AG09319 (cell line): ENCODE results near the gene UBE2L5.
A peak's percentile ranks its signal among the peaks of the same experiment; 100 is the strongest.
"Not testable (repeated sequence)": the region's sequence is repeated elsewhere in the genome, so short reads cannot be mapped to it uniquely, and the experiment has no call there.

ENCODE experiments used
- DNase-seq: peaks from one replicate; pipeline ENCODE4 v3.0.0-alpha.2; 2010; ENCODE audit warnings: low read depth; ENCODE audit errors: extremely low read depth
- CTCF ChIP-seq: IDR thresholded peaks from 2 replicates; pipeline ENCODE4 v1.5.1; 2011; ENCODE audit warnings: low read depth, mild to moderate bottlenecking, inconsistent platforms, low read length, moderate library complexity

The UBE2L5 gene

GRCh38 chr13:30453727-30454126 lies 31.4 kb downstream of the UBE2L5 start:
- no peak; the same call in 1 of the 2 replicates for TF ChIP-seq CTCF

GRCh38 chr13:30454991-30455390 lies 32.7 kb downstream of the UBE2L5 start:
- DNase-seq, result no peak
- TF ChIP-seq CTCF, result no peak

More at GRCh38 chr13:30453727-30454126, 31.4 kb downstream of the UBE2L5 start:
- DNase-seq, result no peak

GRCh38 chr13:30456290-30456689 lies 34.0 kb downstream of the UBE2L5 start:
- no peak for TF ChIP-seq CTCF
- no peak for DNase-seq

- no peak for TF ChIP-seq CTCF
- no peak for DNase-seq
These were observed 35.1 kb downstream of the UBE2L5 start for GRCh38 chr13:30457306-30457891.

- DNase-seq, result not testable (repeated sequence)
These were observed 39.2 kb downstream of the UBE2L5 start for GRCh38 chr13:30461279-30462066.

GRCh38 chr13:30463787-30464495 lies 41.6 kb downstream of the UBE2L5 start:
- TF ChIP-seq CTCF, result no peak
- DNase-seq, result no peak

More at GRCh38 chr13:30461279-30462066, 39.2 kb downstream of the UBE2L5 start:
- TF ChIP-seq CTCF, result peak; percentile 53
